ENCODE results near the gene NHLRC4. TPM values are rescaled to one million over a fixed set of nuclear protein-coding genes. Genes with fewer than 3 reads are reported as not detected.

The NHLRC4 gene
- polyA plus RNA-seq, 3 donors, result 9.0 to 9.6 (median 9.3) TPM

DNA sequence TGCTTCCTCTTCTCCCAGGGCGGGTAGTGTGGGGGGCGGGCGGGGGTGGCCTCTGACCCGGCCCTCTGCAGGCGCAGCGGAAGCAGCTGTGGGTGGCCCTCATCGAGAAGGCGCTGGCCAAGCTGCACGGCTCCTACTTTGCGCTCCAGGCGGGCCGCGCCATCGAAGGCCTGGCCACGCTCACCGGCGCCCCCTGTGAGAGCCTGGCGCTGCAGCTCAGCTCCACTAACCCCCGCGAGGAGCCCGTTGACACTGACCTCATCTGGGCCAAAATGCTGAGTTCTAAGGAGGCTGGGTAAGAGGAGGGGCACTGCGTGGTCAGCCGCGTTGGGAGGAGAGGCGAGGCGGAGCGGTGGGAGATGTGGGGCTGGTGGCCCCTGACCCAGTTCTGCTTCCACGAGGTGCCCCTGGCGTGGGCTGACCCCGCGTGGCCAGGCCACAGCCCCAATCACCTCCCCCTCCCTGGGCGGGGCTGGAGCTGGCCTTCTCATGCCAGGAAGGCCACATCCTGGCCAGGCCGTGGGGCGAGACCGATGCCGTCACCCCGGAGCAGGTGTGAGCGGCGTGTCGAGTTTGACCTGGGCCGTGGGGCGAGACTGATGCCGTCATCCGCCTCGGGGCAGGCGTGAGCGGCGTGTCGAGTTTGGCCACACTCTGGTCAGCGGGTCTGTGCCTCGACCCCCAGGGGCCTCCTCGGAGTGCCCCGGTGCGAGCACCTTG lies 17.1 kb upstream of the NHLRC4 start:
- DNase-seq, result no peak

DNA sequence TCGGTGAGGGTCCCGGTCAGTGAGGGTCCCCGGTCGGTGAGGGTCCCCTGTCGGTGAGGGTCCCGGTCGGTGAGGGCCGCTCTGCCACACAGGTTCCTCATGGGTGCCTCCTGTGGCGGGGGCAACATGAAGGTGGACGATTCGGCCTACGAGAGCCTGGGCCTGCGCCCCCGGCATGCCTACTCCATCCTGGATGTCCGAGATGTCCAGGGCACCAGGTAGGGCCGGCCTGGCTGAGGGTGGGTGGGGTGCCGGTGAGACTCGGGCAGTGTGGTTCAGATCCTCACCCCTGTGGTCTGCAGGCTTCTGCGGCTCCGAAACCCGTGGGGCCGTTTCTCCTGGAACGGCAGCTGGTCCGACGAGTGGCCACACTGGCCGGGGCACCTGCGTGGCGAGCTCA lies 15.6 kb upstream of the NHLRC4 start:
- DNase-seq, result no peak

DNA sequence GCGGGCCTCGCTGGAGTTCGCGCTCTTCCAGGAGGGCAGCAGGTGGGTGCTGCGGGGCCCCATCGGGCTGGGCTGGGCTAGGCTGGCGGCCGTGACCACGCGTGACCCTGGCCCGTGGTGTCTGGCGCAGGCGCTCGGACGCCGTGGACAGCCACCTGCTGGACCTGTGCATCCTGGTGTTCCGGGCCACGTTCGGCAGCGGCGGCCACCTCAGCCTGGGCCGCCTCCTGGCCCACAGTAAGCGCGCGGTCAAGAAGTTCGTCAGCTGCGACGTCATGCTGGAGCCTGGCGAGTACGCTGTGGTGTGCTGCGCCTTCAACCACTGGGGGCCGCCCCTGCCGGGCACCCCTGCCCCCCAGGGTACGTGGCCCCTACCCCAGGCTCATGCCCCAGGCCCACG lies 14.6 kb upstream of the NHLRC4 start:
- DNase-seq, result no peak

DNA sequence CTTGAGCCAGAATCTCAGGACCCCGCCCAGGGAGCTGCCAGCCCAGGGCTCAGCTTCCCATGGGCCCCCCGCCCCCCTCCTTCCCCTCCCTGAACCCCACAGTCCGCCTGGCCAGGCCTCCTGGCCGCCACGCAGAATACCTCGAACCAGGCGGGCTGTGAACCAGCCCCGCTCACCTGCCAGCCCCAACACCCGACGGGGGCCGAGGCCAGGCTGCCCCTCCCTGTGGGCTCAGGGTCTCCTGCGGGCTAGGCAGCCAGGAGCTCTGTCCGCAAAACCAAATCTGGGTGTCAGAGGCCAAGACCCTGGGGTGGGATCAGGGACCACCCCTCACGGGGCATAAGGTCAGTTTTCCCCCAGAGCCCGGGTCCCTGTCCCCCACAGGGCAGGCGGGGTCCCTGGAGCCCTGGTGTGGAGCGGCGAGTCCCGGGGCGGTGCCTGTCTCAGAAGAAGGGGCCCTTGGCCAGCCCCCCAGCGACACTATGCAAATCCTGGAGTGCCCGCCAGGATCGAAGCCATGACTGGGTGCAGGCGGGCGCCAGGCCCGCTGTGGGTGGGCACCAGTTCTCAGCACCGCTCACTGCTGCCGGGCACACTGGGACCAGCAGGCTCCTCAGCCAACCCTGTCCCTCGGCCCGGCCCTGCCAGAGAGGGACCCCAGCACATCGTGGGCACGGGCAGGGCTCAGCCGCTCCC lies 13.1 kb upstream of the NHLRC4 start:
- no peak for DNase-seq

DNA sequence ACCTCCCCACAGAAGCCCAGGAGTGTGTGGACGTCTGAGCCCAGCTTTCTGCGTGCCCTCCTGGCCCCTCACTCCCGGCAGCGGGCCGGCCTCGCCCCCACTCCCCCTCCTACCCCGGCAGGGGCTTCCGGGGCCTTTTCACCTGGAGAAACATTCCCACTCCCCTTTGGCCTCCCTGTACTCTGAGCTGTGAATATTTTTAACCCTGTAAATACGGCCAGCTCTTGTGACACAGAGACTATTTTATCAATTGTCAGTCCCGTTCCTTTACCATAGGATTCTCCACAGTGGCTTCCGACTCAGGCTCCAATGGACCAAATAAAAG lies 12.5 kb upstream of the NHLRC4 start:
- no peak for DNase-seq

DNA sequence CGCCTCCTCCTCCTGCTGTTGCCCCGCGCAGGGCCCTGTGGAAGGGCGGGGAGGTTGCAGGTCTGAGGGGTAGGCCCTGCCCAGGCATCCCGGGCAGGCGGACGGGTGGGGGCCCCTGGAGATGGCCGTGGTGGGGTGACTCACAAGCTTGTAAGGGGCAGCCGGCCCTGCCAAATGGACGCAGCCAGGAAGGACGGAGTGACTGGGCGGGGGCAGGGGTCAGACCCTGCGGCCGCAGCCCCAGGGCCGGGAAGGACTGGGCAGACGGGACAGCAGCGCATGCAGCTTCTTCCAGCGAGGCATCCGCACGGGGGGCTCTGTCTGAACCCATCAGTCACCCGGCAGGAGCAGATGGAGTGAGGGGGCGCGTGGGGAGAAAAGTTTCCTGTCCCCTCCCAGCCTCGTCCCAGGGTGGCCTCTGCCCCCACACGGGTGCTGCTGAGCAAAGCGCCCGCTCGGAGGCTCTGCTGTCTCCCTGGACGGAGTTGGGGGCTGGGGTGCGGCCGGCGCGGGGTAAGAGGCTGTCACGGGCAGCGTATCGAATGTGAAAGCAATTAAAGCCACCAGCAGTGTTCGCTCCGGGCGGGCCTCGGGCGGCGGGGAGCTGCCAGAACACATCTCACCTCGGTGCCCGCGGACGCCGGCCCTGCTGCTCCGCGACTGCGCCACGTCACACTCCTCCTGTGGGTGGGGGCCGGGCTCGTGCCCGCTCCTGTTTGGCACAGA lies 12.0 kb upstream of the NHLRC4 start:
- no peak for DNase-seq

DNA sequence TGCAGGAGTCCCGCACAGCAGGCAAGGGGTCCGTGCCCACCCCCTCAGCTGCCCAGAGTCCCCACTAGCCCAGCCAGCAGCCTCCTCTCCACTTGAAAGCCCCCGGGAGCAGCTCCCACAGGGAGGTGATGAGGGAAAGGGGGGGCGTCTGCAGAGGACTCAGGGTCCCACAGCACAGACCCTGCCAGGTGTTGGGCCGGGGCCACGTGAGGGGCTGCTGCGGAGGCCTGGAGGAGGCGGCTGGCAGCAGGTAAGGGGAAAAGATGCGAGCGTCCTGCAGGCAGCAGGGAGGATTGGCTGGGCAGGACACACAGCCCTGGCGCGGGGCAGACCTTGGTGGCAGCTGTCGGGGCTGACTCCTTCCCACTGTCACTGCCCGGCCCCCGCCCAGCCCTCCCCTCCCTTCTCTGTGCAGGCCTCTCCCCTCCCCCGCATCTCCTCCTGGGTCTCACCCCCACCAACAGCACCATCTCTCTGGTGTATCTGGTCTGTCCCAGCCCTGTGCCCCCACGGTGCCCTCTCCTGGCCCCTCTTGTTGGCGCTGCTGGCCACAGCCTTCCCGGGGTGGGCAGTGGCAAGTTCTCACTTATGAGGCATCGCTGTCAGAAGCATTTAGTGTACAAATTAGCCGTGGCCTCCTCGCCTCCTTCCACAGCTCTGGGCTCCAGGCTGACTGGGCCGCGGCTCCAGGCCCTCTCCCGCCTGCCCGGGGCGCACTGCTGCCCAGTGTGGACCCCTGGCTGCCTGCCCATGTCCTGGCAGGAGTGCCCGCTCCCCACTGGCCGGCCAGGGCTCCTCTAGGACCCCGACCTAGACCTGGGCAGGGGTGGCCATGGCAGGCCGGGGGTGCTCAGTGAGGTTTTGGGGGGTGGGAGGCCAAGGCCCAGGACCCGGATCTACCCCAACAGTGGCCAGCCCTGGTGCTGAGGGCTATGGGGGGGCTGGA lies 11.0 kb upstream of the NHLRC4 start:
- DNase-seq, result no peak

DNA sequence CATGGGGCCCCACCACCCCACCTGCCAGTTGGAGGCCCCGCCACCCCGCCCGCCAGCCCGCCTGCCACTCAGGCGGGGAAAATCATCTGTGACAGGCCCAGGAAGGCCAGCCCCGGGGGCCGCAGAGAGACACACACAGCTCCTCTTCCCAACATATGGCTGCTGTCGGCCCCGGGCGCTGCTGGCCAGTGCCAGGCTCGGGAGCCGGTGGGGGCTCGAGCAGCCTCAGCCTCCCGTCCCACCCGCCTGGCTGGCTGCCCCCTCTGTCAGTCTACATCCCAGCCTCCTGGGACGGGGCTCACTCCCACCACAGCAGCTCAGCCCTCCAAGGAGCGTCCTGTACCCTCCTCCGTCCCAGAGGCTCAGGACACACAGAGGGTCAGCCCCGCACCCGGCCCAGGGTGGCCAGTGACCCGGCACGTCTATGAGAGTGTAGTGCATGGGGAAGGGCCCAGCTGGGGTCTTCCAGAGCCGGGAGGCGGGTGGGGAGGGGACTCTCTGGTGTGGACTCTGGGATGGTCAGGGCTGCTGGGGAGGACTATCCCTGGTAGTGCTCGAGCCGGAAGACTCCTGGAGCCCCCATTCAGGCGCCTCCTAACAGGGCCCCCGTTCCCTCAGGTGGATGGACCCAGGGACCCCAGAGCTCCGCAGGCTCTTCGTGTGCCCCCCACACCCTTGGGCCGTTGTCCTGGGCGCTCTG lies 10.2 kb upstream of the NHLRC4 start:
- no peak for DNase-seq

DNA sequence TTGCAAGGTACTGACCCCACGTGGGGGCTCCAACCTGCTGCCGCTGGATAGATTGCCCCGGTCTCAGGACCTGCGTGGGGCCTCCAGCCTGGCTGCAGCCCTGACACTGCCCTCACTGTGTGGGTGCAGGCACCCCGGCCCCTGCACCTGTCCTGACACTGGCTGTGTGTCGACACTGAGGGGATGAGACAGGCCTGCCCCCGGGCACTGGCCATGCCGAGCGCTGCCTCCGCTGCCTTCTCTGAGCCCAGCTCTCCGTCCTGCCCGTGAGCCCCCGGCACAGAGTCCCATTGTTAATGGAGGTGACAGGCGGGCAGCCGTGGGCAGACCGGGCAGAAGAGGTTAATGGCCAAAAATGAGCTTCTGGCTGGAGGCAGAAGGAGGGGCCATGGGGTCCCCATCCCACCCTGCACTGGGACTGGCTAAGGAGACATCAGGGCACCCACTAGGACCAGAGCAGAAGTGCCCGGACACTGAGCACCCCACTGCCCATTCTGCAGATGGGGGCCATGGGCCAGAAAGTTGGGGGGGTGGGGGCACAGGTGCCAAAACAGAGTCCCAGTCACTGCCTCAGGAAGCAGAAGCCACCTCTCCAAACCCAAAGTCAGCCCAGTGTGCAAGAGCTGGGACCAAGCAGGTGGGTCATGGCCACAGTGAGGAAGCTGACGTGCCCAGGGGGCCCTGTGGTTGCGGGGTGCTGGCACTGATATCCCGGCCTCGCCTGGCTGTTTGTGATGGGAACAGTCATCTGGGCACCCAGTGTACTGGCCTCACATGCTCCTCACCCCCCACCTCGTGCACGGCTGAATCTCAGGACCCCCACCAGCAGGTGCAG lies 9.1 kb upstream of the NHLRC4 start:
- DNase-seq, result no peak

DNA sequence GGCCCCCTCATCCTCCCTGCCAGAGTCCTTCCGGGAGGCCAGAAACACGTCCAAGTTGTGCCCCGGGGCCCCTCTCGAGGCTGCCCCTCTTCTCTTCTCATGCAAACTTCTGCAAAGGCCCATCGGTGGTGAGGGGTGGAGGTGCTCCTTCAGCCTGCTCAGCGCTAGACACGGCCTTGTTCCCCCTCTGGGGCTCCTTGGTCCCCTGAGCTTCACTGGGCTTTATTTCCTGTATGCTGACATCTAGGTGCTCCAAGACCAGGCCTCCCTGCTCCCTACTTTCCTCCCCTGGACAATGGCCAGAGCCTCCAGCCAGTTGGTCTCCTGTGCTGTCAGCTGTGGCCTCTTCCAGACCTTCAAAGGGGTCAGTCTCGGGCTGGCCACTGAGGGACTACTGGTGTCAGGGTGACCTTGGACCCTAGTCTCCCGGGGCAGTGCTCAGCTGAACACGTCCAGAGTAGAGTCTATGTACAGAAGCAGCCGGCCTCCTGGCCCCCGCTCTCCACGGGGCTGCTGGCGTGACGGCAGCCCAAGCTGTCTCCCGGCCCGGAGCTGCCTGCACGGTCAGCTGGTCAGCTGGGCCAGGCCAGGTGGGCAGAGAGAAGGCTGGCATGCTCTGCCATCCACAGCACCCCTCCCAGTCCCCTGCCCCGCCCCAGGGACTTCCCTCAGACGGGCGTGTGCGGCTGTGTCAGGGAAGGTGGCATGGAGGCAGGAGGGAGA lies 8.3 kb upstream of the NHLRC4 start:
- DNase-seq, result no peak

DNA sequence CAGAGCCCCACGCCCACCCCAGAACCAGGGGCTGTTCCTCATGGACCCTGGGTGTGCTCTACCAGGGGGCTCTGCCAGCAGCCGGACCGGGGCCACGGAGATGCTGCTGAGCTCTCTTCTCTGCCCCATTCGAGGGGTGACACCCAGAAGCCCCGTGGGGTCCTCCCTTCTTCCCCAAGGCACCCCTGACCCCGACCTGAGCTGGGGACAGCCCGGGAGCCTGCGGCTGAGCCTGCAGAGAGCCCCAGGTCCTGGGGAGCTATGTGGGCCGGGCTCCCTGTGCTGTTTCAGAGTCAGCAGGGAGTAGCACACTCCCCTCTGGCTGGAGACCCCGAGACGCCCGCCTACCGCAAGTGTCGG lies 7.8 kb upstream of the NHLRC4 start:
- no peak for DNase-seq

DNA sequence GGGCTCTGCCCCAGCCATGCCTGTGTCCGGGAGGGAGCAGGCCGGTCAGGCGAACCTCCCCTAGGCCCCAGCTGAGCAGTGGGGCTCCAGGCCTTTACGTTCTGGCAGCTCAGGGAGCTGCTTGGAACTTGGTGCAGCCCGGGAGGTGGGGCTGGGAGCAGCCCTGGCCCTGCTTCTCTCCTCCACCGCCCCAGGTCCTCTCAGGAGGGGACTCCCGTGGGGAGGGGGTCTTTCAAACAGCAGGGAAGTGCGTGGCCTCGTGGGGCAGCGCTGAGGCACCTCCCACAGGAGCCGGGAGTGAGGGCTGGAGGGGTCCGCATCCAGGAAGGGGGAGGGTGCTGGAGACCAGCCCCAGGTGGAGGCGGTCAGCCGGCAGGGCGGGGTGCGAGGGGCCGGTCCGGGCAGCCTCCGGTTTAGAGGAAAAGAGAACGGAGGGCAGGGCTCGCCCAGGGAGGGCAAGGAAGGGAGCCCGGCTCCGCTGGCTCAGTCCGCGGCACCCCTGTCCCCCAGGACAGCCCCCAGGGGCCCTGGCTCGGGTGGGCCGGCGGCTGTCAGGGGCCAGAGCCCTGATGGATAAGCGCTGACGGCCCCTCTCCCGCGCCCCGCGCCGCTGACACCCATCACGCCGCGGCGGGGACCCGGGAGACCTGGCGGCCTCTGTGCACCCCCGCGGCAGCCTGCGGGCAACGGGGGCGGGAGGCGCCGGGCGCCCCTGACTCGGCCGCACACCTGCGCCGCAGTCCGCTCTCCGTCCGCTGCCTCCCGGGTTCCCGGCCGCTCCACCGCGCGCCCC lies 7.2 kb upstream of the NHLRC4 start:
- no peak for DNase-seq

DNA sequence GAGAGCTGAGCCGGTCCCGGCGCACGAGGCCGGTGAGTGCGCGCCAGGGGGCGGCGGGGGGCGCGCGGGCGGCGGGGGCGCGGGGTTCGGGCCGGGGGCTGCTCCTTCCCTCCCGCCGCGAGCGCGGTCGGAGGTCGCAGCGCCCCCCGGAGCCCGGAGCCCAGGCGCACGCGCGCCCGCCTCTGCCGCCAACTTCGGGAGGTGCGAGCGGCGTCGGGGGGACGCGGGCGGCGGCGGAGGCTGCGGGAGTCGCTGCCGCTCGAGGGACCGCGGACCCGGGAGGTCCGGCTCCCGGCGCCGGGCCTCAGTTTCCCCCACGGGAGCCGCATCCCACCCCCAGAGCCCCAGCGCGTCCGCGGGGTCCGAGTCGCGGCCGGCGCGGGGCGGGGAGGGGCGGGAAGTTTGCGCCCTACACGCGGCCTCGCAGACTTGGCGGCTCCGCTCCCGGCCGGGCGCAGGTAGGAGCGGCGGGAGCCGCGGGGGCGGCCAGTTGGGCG lies 6.6 kb upstream of the NHLRC4 start, which contains the start of gene PRR35:
Gene PRR35 (plus strand): TSS at position 191 of the 497 bp plus-strand sequence. CDS start 2,901 bp downstream, outside the sequence.
- no peak for DNase-seq

DNA sequence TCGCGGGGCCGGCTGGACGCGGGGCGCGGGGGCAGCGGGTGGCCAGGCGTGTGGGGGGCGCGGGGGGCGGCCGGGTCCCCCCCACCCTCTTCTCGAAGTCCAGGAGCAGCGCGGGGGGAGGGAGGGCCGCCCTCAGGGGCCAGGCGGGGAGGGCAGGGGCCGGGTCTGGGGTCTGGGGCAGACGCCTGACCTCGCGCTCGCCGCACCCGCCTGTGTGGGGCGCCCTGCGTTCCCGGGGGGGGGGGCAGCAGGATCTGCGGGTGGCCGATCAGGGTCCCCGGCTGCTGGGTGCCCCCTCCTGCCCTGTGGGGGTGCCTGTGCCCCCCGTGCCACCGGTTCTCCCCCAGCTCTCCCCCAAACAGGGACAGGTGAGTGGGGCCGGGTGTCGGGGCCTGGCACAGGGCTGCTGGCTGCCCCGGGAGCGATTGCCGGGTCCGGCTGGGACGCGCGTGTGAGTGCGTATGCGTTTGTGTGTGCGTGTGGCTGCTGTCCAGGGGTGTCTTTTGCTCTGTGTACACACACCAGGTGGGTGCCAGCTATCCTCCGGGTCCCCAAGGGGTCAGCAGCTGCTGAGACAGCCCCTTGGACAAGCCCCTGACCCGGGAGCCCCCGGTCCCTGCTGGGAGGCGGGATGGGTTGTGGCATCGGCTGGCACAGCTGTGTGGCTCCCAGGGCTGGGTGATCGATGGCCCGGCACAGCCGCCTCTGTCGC lies 5.9 kb upstream of the NHLRC4 start:
- no peak for DNase-seq

DNA sequence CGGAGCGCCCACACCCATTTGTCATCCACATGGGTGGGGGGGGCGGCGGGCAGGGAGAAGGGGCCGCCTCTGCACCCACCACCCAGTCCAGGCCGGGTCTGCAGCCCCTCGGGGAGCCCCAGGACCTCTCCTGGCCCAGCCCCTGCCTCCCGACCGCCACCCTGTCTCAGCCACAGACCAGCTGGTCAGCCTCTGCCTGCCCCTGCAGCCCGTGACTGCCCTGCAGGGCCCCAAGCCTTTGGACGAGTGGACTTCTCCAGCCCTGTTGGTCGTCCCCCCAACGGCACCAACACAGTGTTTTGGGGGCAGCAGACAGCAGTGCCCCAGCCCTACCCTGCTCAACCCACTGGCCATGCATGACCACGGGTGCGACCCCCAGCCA lies 5.4 kb upstream of the NHLRC4 start:
- DNase-seq, result no peak

DNA sequence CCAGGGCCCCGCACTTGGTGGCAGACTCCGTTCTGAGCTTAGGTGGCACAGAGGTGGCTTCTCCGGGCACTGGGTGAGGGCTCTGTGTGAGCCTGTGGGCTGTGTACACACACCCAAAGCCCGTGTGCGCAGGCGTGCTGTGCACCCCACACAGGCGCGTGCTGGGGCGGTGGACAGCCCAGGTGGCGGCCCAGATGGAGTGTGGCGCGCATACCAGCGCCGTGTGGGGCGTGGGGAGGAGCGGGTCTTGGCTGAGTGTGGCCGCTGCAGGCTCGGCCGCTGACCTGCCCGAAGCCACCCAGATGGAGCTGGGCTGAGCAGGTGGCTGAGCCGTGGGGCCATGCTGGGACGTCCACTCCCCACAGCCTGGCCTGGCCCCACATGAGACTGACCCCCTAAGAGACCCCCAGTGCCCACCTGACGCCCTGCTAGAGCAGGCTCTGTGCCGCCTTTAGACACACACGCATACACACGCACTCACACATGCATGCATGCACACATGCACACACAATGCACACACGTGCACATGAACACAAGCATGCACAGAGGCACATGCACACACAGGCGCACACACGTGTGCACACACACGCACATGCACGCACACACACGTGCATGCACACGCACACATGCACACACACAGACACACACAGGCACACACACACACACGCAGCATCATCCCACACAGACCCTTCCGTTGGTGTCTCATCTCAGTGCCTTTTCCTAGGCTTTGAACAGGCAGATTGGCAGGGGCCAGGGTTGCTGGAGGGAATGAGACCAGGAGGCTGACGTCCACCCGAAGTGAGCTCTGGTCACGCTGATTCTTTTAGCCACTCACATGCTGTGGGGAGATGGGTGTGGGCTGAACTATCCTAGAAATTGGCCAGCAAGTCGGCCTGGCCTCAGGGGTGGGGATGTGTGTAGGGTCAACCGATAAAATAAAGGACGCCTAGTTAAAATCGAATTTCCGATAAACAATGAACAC lies 4.6 kb upstream of the NHLRC4 start:
- DNase-seq, result no peak
